GM21529 (cell line): ENCODE data around the gene ZCCHC9.

Experiments
- ATAC-seq: cut with Tn5 transposase; IDR thresholded peaks from one replicate; pipeline ENCODE4 v1.9.1; 2021; ENCODE audit not compliant: unreplicated experiment

Gene ZCCHC9

DNA sequence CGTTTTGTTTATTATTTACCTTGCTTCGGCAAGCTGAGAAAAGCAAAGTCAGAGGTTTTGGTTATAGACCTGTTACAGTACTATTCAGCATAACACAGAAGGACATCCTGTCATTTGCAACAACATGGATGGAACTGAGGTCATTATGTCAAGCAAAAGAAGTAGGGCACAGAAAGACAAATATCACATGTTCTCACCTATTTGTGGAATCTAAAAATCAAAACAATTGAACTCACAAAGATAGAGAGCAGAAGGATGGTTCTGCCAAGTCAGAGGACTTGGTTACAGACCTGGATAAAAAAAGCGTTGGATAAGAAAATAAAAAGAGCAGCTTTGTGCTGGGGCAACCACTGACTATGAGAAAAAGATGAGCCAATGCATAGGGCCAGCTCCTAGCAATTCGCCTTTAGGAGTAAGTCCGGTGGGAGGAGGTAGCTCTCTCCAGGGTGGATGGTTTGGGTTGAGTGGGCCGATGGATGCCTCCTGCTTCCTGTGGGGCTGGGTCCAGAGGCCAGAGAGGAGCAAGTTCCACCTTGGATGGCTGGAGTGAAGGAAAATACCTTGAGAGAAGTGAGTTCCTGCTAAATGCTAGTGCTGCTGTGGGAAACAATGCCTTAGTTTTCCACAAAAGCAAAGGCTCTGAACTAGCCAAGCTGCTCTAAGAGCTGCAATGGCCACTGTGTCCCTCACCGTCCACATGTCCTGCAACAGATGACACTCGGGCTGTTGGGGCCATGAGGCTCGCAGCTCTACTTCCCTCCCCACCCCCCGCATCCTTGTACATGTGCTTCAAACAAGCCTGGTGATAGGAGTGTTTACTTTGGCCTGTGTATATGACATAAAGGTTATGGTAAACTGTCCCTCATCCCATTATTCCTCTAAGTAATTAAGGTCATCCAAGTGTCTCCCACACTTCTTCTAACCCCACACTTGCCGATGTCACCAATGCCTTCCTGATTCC is 54.2 kb downstream of the ZCCHC9 start:
- no peak for ATAC-seq

DNA sequence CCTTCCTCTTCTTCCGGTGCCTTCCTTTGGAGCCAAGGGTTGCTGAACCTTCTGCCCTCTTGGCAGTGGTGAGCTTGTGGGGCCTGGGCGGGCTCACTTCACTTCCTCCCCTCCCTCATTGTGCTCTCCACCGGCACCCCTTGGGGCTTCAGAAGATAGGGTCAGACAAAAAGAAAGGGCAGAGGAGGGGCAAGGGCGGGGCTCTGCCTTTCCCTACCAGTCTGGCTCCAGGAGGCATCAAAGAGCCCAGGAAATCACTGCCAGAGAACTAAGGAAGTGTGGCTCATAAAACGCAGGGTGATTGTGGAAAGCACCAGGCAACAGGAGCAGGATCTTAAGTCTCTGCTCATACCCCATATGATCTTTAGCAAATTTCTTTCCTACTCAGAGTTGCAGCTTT is 57.7 kb downstream of the ZCCHC9 start:
- ATAC-seq: no peak

DNA sequence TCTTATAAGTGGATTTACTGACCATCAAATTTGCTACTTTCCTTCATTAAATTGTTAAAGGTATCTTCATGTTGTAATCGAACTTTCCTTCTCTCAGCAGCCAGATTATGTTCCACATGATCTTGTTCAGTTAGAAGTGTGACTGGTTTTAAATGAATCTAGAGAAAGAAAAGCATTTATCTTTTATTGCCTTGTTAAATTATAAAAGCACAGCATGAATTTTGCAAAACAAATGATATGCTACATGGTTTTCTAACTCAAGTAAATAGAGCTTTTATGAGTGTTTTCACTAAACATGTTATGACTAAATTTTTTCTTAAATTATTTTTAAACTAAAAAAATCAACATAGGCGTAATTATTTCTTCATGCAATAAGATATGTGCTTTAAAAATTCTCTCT is 58.5 kb downstream of the ZCCHC9 start:
- ATAC-seq: no peak

DNA sequence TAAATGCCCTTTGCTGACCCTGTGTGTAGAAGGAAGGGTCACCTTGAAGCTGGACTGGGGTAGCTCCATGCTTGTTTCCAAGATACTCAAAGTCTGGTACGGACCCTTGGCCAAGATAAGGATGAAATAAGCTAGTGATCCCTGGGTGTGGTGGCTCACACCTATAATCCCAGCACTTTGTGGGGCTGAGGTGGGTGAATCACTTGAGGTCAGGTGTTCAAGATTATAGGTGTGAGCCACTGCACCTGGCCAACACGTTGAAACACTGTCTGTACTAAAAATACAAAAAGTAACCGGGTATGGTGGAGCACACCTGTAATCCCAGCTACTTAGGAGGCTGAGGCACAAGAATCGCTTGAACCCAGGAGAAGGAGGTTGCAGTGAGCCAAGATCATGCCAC is 59.3 kb downstream of the ZCCHC9 start:
- no peak for ATAC-seq

DNA sequence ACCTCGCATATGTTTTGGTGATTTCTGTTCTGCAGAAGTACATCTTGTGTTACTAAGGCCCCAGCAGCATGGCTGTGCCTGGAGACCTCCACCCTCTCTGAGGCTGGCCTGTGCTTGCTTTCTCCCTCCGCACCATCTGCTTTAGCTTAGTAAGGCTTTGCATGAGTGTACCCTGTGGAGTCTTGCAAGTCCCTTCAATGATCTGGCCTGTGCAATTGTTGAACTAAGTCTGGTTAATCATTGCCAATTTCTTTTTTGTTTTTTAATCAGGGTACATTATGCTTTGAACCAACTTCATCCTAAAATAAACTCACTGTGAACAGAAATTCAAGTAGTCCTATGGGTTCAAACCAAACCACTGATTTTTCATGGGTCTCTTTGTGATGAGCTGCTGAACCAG is 60.2 kb downstream of the ZCCHC9 start:
- no peak for ATAC-seq
